Spleen (tissue), 11 donors: ENCODE results near the gene DNAJB2. TPM values are rescaled to one million over a fixed set of nuclear protein-coding genes. Genes with fewer than 3 reads are reported as not detected.
"Not testable (repeated sequence)": the region's sequence is repeated elsewhere in the genome, so short reads cannot be mapped to it uniquely, and the experiment has no call there.

ENCODE experiments used
- DNase-seq: peaks from one replicate; pipeline ENCODE4 v3.0.0-alpha.2; 2020
- H3K27ac ChIP-seq, 8 donors: fragments of 200-600 bp; sonication (generic) in 7 of 8; 1 replicate in 4 of 8; 2 replicates in 4 of 8; pipeline versions ENCODE4 v1.5.0 to v1.8.0; 2016 to 2021; ENCODE audit warnings: inconsistent platforms in 4 of 8, mild to moderate bottlenecking in 4 of 8, moderate library complexity in 1 of 8
- H3K27me3 ChIP-seq, 7 donors: fragments of 200-600 bp; sonication (generic) in 6 of 7; replicated peaks in 1 of 7; 1 replicate in 4 of 7; 2 replicates in 3 of 7; pipeline versions ENCODE4 v1.5.0 to v1.8.0; 2016 to 2021; ENCODE audit warnings: inconsistent platforms in 3 of 7, mild to moderate bottlenecking in 1 of 7
- H3K36me3 ChIP-seq, 6 donors: fragments of 200-600 bp; sonication (generic) in 5 of 6; 1 replicate in 4 of 6; 2 replicates in 2 of 6; pipeline versions ENCODE4 v1.5.0 to v1.8.0; 2016 to 2021; ENCODE audit warnings: inconsistent platforms in 2 of 6
- H3K4me1 ChIP-seq, 6 donors: fragments of 200-600 bp; sonication (generic) in 5 of 6; 1 replicate in 3 of 6; 2 replicates in 3 of 6; pipeline versions ENCODE4 v1.5.0 to v1.8.0; 2016 to 2021; ENCODE audit warnings: inconsistent platforms in 3 of 6
- H3K4me3 ChIP-seq, 8 donors: fragments of 200-600 bp; sonication (generic) in 7 of 8; 1 replicate in 4 of 8; 2 replicates in 4 of 8; pipeline versions ENCODE4 v1.5.0 to v1.8.0; 2016 to 2021; ENCODE audit warnings: inconsistent platforms in 4 of 8, mild to moderate bottlenecking in 4 of 8, moderate library complexity in 2 of 8
- H3K9me3 ChIP-seq, 8 donors: fragments of 200-600 bp; sonication (generic) in 7 of 8; 1 replicate in 4 of 8; 2 replicates in 4 of 8; pipeline versions ENCODE4 v1.5.0 to v1.8.0; 2016 to 2021; ENCODE audit warnings: inconsistent platforms in 4 of 8
- POLR2A ChIP-seq, 3 donors: fragments of 450-650 bp; IDR thresholded peaks; one replicate each; pipeline ENCODE4 v1.5.1; 2017; ENCODE audit warnings: antibody characterized with exemption in 3 of 3, mild to moderate bottlenecking in 1 of 3
- POLR2AphosphoS5 ChIP-seq, 3 donors: sonication (generic); formaldehyde crosslinking; IDR thresholded peaks; one replicate each; pipeline ENCODE4 v1.5.1; 2017; ENCODE audit warnings: antibody characterized with exemption in 3 of 3
- WGBS, 5 donors: extraction: QIAGEN DNeasy Blood & Tissue Kit in 3 of 5; methylation state at CpG; one replicate each; pipeline versions ENCODE4 v1.1.5 to v1.1.7; 2013 to 2018; 5-methylcytosine and 5-hydroxymethylcytosine counted together
- intact Hi-C: fragments of 100-400 bp; cut with DNase I; formaldehyde crosslinking; loops from one replicate; pipeline ENCODE4 v1.15.0; 2023; ENCODE audit warnings: low total_unique reads
- polyA plus RNA-seq, 3 donors: library from polyadenylated mRNA; stranded (reverse); fragments of 200-250 nt; gene quantifications; one replicate each; pipeline ENCODE4 v1.2.1, GENCODE V29; 2013
- total RNA-seq, 7 donors: library from RNA; depleted of rRNA in 3 of 7; stranded (reverse); fragments of >200 nt in 3 of 7; fragmentation: NEBNext Ultra II Directional in 4 of 7; extraction: Animal tissue kit (Norgen Biotek cat#: 25700) in 4 of 7; gene quantifications; one replicate each; pipeline versions ENCODE4 v1.1.0 to v1.2.1, GENCODE V29; 2016 to 2021
- TF ChIP-seq, protein P1 (sequence below), 11 experiments: fragments of 200-600 bp in 7 of 11; fragments of 450-650 bp in 4 of 11; sonication (generic) in 4 of 11; IDR thresholded peaks in 8 of 11; conservative IDR thresholded peaks in 3 of 11; 1 replicate in 7 of 11; 2 replicates in 4 of 11; pipeline versions ENCODE4 v1.4.0 to v1.8.0; 2016 to 2021; ENCODE audit warnings: antibody characterized with exemption in 11 of 11, inconsistent platforms in 4 of 11, mild to moderate bottlenecking in 1 of 11
- donor health status: healthy with polysubstance abuse.
- donor health status: DM: no; HTN: no; CAD: no; lungs with moderate emphysema.
- donor health status: DM: no; HTN: no; CAD: no.
- donor health status: Bipolar disorder and iron deficiency.
- donor health status: healthy.
- donor health status: DM: no; HTN: no; CAD: no.
- donor health status: DM: yes; HTN: yes; CAD: no.

Gene DNAJB2
- total and polyA plus RNA-seq, 10 donors: 31.4 to 67.2 (median 53.6) TPM

- Histone ChIP-seq H3K4me1 (peaks cover 30 to 76% (median 61%) of the 10 kb centered on the region in 6 donors), H3K9me3 (no peaks in the 10 kb centered on the region), H3K4me3 (peak within 1 kb of the TSS; percentile 70 to 94 (median 80)), H3K36me3 (peaks cover 0 to 41% (median 23%) of the 10 kb centered on the region in 6 donors), H3K27me3 (peaks cover 0 to 9% (median 0%) of the 10 kb centered on the region in 7 donors), H3K27ac (peak within 1 kb of the TSS; percentile 84 to 99 (median 95))
- intact Hi-C loops: no loop called here
- 1% methylated on average over 41 to 49 of the region's 49 CpGs for WGBS, 5 donors
- peak; percentile 93 for DNase-seq
- TF ChIP-seq POLR2A (IDR thresholded peaks at IDR 0.05) (no peak), POLR2AphosphoS5 (IDR thresholded peaks at IDR 0.05) (peak; percentile 80 to 82 (median 80))
Observed at GRCh38 chr2:219252900-219253752, 26.0 kb upstream of the DNAJB2 start, which contains the start of gene TUBA4B. TUBA4B (plus strand) TSS chr2:219253243; CDS start chr2:219253408, 165 bp downstream.

- H3K27ac ChIP-seq: peak within 1 kb of the TSS; percentile 84 to 99 (median 95)
- peaks cover 0 to 9% (median 0%) of the 10 kb centered on the region in 7 donors for H3K27me3 ChIP-seq
- H3K9me3 ChIP-seq: no peaks in the 10 kb centered on the region
- peaks cover 22 to 68% (median 53%) of the 10 kb centered on the region in 6 donors for H3K4me1 ChIP-seq
- peaks cover 0 to 33% (median 21%) of the 10 kb centered on the region in 6 donors for H3K36me3 ChIP-seq
- DNase-seq: peak; percentile 98
- WGBS, 5 donors: 0 to 1% (median 1%) methylated on average over 28 to 76 of the region's 76 CpGs
- TF ChIP-seq POLR2AphosphoS5 (IDR thresholded peaks at IDR 0.05) (peak; percentile 99 to 100 (median 99)), POLR2A (IDR thresholded peaks at IDR 0.05) (peak; percentile 93 to 99 (median 98))
- TF ChIP-seq, protein P1, sequence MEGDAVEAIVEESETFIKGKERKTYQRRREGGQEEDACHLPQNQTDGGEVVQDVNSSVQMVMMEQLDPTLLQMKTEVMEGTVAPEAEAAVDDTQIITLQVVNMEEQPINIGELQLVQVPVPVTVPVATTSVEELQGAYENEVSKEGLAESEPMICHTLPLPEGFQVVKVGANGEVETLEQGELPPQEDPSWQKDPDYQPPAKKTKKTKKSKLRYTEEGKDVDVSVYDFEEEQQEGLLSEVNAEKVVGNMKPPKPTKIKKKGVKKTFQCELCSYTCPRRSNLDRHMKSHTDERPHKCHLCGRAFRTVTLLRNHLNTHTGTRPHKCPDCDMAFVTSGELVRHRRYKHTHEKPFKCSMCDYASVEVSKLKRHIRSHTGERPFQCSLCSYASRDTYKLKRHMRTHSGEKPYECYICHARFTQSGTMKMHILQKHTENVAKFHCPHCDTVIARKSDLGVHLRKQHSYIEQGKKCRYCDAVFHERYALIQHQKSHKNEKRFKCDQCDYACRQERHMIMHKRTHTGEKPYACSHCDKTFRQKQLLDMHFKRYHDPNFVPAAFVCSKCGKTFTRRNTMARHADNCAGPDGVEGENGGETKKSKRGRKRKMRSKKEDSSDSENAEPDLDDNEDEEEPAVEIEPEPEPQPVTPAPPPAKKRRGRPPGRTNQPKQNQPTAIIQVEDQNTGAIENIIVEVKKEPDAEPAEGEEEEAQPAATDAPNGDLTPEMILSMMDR (IDR thresholded peaks at IDR 0.05 in 8 of 11, conservative IDR thresholded peaks at IDR 0.05 in 3 of 11): peak in 10 of 11 experiments; percentile 25 to 73 (median 44)
- H3K4me3 ChIP-seq: peak within 1 kb of the TSS; percentile 70 to 94 (median 80)
- intact Hi-C loops: no loop called here
Observed at GRCh38 chr2:219253753-219254589, 25.2 kb upstream of the DNAJB2 start, which contains the start of gene TUBA4A. TUBA4A (minus strand) TSS chr2:219253918; CDS start chr2:219253858, 60 bp downstream.

DNA sequence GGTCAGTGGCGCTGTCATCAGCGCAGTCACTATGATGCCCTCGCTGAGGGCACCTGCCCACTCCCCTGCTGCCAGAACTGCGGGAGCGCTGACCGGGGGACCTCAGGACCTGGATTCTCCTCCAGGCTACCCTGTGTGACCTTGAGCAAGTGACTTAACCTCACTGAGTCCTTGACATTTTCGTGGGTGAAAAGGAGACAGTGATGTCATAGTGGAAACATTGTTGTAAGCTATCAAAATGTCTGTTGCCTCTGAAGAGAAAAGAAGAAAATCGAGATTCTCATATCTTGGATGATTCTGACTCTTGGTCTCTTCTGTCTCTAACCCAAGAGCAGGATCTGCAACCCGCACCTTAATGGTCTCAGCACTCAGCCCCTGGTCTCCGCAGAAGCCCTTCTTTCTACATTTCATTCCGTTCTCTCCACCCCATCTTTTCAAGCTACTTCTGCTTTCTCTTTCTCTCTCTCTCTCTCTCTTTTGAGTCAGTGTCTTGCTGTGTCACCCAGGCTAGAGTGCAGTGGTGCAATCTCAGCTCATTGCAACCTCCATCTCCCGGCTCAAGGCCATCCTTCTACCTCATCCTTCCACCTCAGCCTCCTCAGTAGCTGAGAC is 24.5 kb upstream of the DNAJB2 start:
- Histone ChIP-seq H3K27ac (peak overlapping the region; percentile 84 to 99 (median 95)), H3K27me3 (peaks cover 0 to 10% (median 0%) of the 10 kb centered on the region in 7 donors), H3K9me3 (no peaks in the 10 kb centered on the region), H3K36me3 (peaks cover 0 to 25% (median 19%) of the 10 kb centered on the region in 6 donors), H3K4me3 (peak overlapping the region; percentile 70 to 94 (median 80)), H3K4me1 (peaks cover 16 to 60% (median 45%) of the 10 kb centered on the region in 6 donors)
- peak in 1 of 3 donors; percentile 72 for TF ChIP-seq POLR2AphosphoS5 (IDR thresholded peaks at IDR 0.05)
- no peak for TF ChIP-seq POLR2A (IDR thresholded peaks at IDR 0.05)
- TF ChIP-seq, protein P1 (IDR thresholded peaks at IDR 0.05 in 8 of 11, conservative IDR thresholded peaks at IDR 0.05 in 3 of 11): no peak
- WGBS, 5 donors: 4 to 10% (median 7%) methylated on average over 9 to 12 of the region's 12 CpGs
- intact Hi-C loops: no loop called here
- no peak for DNase-seq

- intact Hi-C loops, H3K36me3 ChIP-seq, H3K9me3 ChIP-seq, H3K4me3 ChIP-seq, DNase-seq, H3K27ac ChIP-seq: not testable (repeated sequence)
- WGBS, 5 donors: 86 to 95% (median 92%) methylated on average over 10 of the region's 10 CpGs
- peaks cover 0 to 18% (median 13%) of the 10 kb centered on the region in 6 donors for H3K4me1 ChIP-seq
- peaks cover 0 to 21% (median 0%) of the 10 kb centered on the region in 7 donors for H3K27me3 ChIP-seq
Observed at GRCh38 chr2:219258942-219259341, 20.2 kb upstream of the DNAJB2 start.
